ENCODE data around the gene HIRIP3.

DNA sequence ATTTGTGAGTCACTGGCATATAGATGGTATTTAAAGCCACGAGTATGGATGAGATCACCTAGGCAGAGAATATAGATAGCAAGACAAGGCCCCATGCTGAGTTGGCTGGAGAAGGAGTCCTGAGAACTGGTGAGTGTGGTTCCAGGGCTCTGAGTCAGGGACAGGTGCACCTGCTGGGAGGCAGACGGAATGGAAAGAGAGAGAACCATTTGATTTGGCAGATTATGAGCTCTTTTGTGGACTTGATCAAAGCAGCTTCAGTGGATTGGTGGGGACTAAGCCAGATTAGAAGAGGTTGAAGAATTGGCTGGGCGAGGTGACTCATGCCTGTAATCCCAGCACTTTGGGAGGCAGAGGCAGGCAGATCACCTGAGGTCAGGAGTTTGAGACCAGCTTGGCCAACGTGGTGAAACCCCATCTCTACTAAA is 23.3 kb upstream of the HIRIP3 start:
- TF ChIP-seq, protein P1, sequence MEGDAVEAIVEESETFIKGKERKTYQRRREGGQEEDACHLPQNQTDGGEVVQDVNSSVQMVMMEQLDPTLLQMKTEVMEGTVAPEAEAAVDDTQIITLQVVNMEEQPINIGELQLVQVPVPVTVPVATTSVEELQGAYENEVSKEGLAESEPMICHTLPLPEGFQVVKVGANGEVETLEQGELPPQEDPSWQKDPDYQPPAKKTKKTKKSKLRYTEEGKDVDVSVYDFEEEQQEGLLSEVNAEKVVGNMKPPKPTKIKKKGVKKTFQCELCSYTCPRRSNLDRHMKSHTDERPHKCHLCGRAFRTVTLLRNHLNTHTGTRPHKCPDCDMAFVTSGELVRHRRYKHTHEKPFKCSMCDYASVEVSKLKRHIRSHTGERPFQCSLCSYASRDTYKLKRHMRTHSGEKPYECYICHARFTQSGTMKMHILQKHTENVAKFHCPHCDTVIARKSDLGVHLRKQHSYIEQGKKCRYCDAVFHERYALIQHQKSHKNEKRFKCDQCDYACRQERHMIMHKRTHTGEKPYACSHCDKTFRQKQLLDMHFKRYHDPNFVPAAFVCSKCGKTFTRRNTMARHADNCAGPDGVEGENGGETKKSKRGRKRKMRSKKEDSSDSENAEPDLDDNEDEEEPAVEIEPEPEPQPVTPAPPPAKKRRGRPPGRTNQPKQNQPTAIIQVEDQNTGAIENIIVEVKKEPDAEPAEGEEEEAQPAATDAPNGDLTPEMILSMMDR (IDR thresholded peaks at IDR 0.05; ENCODE audit: low read depth, low read length, poor library complexity, severe bottlenecking), result no peak
- no peak for TF ChIP-seq EZH2phosphoT487 (IDR thresholded peaks at IDR 0.05; ENCODE audit: borderline replicate concordance, low read length)

Measured in DOHH2 (cell line).